ENCODE data around the gene SORL1-AS1.

SORL1-AS1 gene

GRCh38 chr11:121394785-121395184, 58.0 kb downstream of the SORL1-AS1 start:
- H3K36me3 Mint-ChIP-seq, result no peaks in the 10 kb centered on the region
- H3K9ac ChIP-seq, result no peak overlapping the region
- H3K27me3 ChIP-seq, result no peaks in the 10 kb centered on the region
- H3K27me3 Mint-ChIP-seq (ENCODE audit: insufficient read depth, low read depth), result no peaks in the 10 kb centered on the region
- no peaks in the 10 kb centered on the region for H3F3A ChIP-seq (ENCODE audit: low read depth)
- H3K27ac Mint-ChIP-seq, result no peak overlapping the region
- no peaks in the 10 kb centered on the region for H3K79me2 ChIP-seq (ENCODE audit: low read depth)
- TF ChIP-seq EZH2phosphoT487 (IDR thresholded peaks at IDR 0.05) (no peak), CTCF (IDR thresholded peaks at IDR 0.05) (no peak), EZH2 (IDR thresholded peaks at IDR 0.05) (no peak)
- H3K4me3 Mint-ChIP-seq, result no peak overlapping the region
- no peak overlapping the region for H2AFZ ChIP-seq (replicated peaks)
- no peak overlapping the region for H3K4me2 ChIP-seq
- no peak for DNase-seq (ENCODE audit: low spot score)
- H3K9me3 Mint-ChIP-seq, result peaks cover 2% of the 10 kb centered on the region
- H3K9me3 ChIP-seq (ENCODE audit: low read depth), result no peaks in the 10 kb centered on the region
- no peaks in the 10 kb centered on the region for H4K20me1 ChIP-seq (ENCODE audit: low read depth)
- peaks cover 7% of the 10 kb centered on the region for H3K4me1 ChIP-seq
- H3K4me1 Mint-ChIP-seq, result peaks cover 7% of the 10 kb centered on the region
- no peak overlapping the region for H3K27ac ChIP-seq
- H3K4me3 ChIP-seq, result no peak overlapping the region
- no peaks in the 10 kb centered on the region for H3K36me3 ChIP-seq

- H3K4me1 ChIP-seq, result peaks cover 16% of the 10 kb centered on the region
- H3K4me3 ChIP-seq, result no peak overlapping the region
- no peaks in the 10 kb centered on the region for H3K27me3 Mint-ChIP-seq (ENCODE audit: insufficient read depth, low read depth)
These were observed 58.9 kb downstream of the SORL1-AS1 start for GRCh38 chr11:121393855-121394254.

GRCh38 chr11:121391914-121392313, 60.9 kb downstream of the SORL1-AS1 start:
- H3F3A ChIP-seq (ENCODE audit: low read depth), result no peaks in the 10 kb centered on the region
- no peaks in the 10 kb centered on the region for H3K36me3 Mint-ChIP-seq
- no peak overlapping the region for H3K27ac Mint-ChIP-seq
- H3K27ac ChIP-seq, result no peak overlapping the region
- no peaks in the 10 kb centered on the region for H3K79me2 ChIP-seq (ENCODE audit: low read depth)
- no peak for DNase-seq (ENCODE audit: low spot score)
- no peaks in the 10 kb centered on the region for H3K9me3 ChIP-seq (ENCODE audit: low read depth)
- H3K36me3 ChIP-seq, result no peaks in the 10 kb centered on the region
- no peaks in the 10 kb centered on the region for H3K27me3 ChIP-seq
- no peaks in the 10 kb centered on the region for H4K20me1 ChIP-seq (ENCODE audit: low read depth)
- H3K4me1 ChIP-seq, result peaks cover 16% of the 10 kb centered on the region
- H3K27me3 Mint-ChIP-seq (ENCODE audit: insufficient read depth, low read depth), result no peaks in the 10 kb centered on the region
- H3K9me3 Mint-ChIP-seq, result peaks cover 2% of the 10 kb centered on the region
- H3K4me1 Mint-ChIP-seq, result peaks cover 16% of the 10 kb centered on the region
- no peak overlapping the region for H3K4me3 Mint-ChIP-seq
- no peak overlapping the region for H3K4me3 ChIP-seq
- no peak overlapping the region for H3K9ac ChIP-seq
- no peak for TF ChIP-seq EZH2phosphoT487 (IDR thresholded peaks at IDR 0.05)
- no peak for TF ChIP-seq EZH2 (IDR thresholded peaks at IDR 0.05)
- TF ChIP-seq CTCF (IDR thresholded peaks at IDR 0.05), result no peak
- no peak overlapping the region for H3K4me2 ChIP-seq
- H2AFZ ChIP-seq (replicated peaks), result no peak overlapping the region

More at GRCh38 chr11:121393855-121394254, 58.9 kb downstream of the SORL1-AS1 start:
- no peaks in the 10 kb centered on the region for H3K36me3 Mint-ChIP-seq
- no peak for DNase-seq (ENCODE audit: low spot score)
- no peak overlapping the region for H3K4me2 ChIP-seq
- no peaks in the 10 kb centered on the region for H3K9me3 ChIP-seq (ENCODE audit: low read depth)
- H3K79me2 ChIP-seq (ENCODE audit: low read depth), result no peaks in the 10 kb centered on the region
- H3K4me3 Mint-ChIP-seq, result no peak overlapping the region
- no peaks in the 10 kb centered on the region for H3K27me3 ChIP-seq
- peaks cover 16% of the 10 kb centered on the region for H3K4me1 Mint-ChIP-seq
- H3K27ac ChIP-seq, result no peak overlapping the region
- H4K20me1 ChIP-seq (ENCODE audit: low read depth), result no peaks in the 10 kb centered on the region
- H3K9ac ChIP-seq, result no peak overlapping the region
- no peak overlapping the region for H2AFZ ChIP-seq (replicated peaks)
- no peak for TF ChIP-seq EZH2 (IDR thresholded peaks at IDR 0.05)
- TF ChIP-seq CTCF (IDR thresholded peaks at IDR 0.05), result no peak
- TF ChIP-seq EZH2phosphoT487 (IDR thresholded peaks at IDR 0.05), result no peak
- no peak overlapping the region for H3K27ac Mint-ChIP-seq
- H3K9me3 Mint-ChIP-seq, result peaks cover 2% of the 10 kb centered on the region
- H3F3A ChIP-seq (ENCODE audit: low read depth), result no peaks in the 10 kb centered on the region
- H3K36me3 ChIP-seq, result no peaks in the 10 kb centered on the region
